HG03565 (cell line): ENCODE measurements around the gene PSME4.
A peak's percentile ranks its signal among the peaks of the same experiment; 100 is the strongest.

Experiments
- ATAC-seq: cut with Tn5 transposase; IDR thresholded peaks from one replicate; pipeline ENCODE4 v1.9.1; 2021; ENCODE audit warnings: mild to moderate bottlenecking, moderate library complexity; ENCODE audit not compliant: unreplicated experiment

PSME4 gene

GRCh38 chr2:53901192-53901591 is 69.6 kb downstream of the PSME4 start:
- no peak for ATAC-seq

DNA sequence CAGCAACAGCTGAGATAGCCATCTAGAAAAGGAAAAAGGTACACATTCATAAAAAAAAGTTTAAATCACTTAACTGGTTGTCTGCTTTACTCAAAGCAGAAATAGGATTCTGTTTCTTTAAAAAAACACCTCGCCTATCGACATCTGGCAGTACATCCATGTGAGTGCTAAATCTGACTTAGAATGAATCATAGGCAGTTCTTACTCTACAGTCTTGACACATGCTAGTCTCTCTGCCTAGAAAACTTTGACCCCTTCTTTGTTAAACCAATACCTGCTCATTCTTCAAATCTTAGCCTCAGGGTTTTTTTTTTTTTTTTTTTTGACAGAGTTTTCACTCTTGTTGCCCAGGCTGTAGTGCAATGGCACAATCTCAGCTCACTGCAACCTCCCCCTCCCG is 73.9 kb downstream of the PSME4 start:
- no peak for ATAC-seq

DNA sequence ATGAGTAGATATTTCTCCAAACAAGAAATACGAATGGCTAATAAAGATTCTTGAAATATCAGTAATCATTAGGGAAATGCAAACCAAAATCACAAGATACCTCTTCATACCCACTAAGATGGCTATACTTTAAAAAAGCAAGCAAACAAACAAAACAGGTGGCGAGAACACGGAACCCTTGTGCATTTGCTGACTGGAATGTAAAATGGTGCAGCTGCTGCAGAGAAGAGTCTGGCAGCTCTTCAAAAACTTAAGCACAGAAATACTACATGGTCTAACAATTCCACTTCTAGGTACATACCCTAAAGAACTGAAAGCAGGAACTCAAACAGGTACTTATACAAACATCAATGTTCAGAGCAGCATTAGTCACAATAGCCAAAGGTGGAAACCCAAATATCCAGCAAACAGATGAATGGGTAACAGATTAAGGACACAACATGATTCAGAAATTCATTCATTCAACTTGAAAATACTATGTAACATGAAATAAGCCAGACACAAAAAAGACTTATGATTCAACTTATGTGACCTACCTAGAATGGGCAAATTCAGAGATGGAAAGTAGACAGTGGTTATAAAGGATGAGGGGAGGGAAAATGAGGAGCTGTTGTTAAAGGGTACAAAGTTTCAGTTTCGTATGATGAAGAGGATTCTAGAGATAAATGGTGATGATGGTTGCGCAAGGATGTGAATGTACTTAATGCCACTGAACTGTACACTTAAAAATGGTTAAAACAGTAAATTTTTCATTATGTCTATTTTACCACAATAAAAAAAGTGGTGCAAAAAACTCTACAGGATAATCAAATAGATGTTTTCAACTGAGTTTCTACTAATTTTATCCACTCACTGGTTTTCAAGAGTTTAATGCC is 84.2 kb downstream of the PSME4 start:
- no peak for ATAC-seq

- no peak for ATAC-seq
These were observed 85.9 kb downstream of the PSME4 start for GRCh38 chr2:53884883-53885282.

- no peak for ATAC-seq
These were observed 88.8 kb downstream of the PSME4 start for GRCh38 chr2:53881986-53882385.

DNA sequence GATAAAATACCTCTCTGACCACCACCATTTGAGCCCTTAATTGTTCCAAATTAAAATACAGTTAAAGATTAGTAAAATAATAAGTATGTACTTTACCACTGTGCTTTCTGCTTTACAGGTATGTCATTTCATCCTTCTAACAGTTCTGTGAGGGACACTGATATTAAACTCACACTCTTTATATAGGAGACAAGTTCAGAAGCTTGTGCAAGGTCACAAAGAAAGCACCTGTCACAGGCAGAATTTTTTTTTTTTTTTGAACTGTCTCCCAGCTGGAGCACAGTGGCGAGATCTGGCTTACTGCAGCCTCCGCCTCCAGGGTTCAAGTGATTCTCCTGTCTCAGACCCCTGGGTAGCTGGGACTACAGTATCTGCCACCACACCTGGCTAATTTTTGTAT is 89.4 kb downstream of the PSME4 start:
- ATAC-seq: no peak

DNA sequence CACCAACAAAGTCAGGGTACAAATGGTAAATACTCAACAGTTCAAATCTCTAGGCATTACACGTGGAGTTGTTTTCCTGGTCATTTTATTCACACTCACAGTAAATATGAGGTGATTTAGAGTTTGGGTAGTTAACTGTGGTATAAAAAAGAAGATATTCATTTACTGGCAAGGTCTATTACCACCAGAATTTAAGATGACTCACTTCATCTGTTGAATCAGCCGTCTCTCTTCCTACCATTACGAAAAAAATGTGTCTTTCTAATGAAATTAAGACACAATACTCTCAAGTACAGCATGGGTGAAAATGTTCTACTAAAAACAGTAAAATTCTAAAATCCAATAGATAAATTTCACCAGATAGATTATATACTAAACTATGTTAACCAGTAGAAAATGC is 90.0 kb downstream of the PSME4 start:
- ATAC-seq: no peak

DNA sequence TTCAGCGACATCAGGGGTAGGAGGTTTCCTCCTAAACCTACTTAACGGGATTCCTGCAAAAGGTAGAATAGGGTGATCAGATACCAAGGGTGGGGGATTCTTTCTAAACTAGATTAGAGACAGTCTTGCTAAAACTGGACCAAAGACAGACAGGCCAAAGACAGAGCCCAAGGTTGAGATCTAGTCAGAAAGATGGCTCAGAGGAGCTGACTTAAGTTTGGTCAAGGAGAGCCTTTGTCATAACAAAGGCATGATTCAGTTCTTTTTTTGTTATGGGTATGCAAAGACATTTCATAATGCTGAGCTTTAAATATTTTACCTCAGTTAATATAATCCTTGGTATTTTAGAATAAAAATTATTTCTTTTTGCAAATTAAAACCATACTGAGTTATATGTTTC is 93.2 kb downstream of the PSME4 start:
- ATAC-seq: no peak

- no peak for ATAC-seq
These were observed 93.7 kb downstream of the PSME4 start for GRCh38 chr2:53877112-53877511.

DNA sequence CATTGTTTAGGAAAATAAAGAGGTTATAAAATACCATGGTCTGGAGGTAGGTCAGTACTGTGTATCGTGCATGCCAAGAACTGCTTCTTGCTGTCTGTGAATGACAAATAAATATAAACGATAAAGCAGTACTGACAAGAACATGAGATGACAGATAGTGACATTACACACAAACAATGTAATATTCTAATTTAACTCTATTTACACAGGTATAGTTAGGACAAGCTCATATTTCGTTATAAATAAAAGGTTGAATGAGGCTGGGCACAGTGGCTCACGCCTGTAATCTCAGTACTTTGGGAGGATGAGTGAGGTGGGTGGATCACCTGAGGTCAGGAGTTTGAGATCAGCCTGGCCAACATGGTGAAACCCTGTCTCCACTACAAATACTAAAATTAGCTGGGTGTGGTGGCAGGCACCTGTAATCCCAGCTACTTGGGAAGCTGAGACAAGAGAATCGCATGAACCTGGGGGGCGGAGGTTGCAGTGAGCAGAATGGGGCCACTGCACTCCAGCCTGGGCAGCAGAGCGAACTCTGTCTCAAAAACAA is 96.3 kb downstream of the PSME4 start:
- no peak for ATAC-seq

- ATAC-seq: no peak
These were observed 103.0 kb downstream of the PSME4 start for GRCh38 chr2:53867773-53868172.

GRCh38 chr2:53867169-53867568 is 103.6 kb downstream of the PSME4 start:
- ATAC-seq: no peak

DNA sequence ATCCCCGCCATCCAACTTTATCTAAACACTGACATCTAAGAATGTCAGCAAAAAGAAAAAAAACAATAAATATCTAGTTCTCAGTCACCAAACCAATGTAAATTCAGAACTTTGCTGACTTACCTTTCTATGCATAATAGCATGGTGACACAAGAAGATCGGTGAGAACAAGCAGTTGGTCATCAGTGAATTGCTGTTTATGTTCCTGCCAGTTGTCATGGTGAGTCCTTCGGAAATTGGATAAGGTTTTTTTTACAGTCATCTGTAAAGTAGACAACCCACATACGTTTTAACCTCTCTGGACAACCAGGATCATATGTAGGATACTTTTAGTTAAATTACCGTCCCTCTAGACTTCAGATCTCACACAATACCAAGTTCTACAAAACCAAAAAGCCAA is 104.8 kb downstream of the PSME4 start:
- no peak for ATAC-seq

GRCh38 chr2:53865264-53865663 is 105.5 kb downstream of the PSME4 start:
- no peak for ATAC-seq

DNA sequence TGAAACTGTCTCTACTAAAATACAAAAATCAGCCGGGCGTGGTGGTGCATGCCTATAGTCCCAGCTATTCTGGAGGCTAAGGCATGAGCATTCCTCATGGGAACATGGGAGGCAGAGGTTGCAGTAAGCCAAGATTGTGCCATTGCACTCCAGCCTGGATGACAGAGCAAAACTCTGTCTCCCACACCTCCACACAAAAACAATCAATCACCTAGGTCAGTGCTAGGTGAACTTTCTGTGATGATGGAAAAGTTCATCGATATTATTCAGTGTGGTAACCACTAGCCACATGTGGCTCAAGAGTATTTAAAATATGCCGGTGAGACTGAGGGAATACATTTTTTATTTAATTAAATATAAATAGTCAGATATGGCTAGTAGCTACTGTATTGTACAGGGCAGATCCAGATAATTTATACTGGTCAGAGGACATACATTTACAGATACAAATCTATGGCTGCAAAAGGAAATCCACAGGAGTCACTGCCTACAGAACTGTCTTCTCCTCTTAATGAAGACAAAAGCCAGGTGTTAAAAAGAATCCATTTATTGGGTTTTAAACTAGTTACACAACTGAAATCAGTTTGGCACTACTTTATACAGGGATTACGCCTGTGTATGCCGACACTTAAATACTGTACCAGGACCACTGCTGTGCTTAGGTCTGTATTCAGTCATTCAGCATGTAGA is 107.1 kb downstream of the PSME4 start:
- no peak for ATAC-seq

DNA sequence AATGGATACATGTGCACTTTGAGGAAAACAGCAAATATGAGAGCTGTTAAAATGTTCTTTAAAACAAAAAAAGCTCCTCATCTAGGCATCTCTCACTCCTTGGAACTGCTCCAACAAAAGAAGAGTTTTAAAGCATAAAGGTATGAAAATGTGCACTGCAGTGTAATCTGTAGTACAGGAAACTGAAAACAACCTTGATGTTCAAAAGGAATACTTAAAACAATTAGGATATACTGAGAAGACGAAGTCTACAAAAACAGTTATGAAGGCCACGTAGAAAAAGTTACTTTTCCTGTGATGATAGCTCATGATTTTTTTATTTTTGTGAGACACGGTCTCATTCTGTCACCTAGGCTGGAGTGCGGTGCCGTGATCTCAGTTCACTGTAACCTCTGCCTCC is 109.0 kb downstream of the PSME4 start:
- no peak for ATAC-seq

DNA sequence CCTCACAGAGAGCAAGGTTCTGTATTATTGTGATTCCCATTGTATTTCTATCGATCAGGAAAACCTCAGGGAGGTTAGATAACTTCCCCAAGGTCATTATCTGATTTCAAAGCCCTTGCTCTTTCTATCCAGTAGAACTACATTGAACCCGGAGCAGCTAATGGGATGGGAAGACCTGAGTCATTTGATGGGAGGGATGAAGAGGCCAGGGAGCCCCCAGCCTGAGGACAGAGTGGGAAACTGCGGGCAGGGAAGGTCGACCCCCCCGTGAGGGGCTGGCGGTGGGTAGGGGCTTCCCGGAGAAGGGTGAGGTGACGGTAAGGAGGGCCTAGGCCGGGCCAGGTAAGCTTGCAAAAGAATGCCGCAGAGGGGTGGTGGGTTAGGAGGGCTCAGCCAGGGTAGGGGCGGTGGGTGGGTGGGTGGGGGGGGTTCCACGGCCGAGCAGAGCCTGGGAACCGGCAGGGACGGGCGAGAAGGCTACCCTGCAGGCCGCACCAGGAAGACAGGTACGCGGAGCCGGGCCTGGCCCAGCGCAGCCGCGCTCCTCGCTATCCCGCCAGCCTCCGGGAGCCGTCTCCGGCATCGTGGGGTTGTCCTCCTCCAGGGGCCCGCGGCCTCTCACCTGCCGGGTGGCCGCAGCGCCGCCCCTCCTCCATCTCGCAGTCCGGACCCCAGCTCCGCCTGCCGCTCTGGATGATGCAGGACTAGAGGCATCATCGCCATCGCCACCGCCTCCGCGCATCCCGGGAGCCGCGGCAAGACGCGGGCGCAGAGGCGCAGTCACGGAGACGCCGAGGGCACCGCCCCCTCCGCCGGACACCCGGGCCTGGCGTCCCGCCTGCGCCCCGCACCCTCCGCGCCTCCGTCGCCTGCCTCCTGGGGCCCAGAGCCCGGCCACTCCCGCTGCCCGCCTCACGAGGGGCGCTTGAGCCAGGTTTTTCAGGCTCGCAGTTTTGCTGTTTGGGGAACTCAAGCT is 111.3 kb downstream of the PSME4 start, which contains the start of gene GPR75:
GPR75 (minus strand) TSS at position 762 of the 976 bp plus-strand sequence. CDS start 5,211 bp downstream, outside the sequence.
- ATAC-seq: no peak

DNA sequence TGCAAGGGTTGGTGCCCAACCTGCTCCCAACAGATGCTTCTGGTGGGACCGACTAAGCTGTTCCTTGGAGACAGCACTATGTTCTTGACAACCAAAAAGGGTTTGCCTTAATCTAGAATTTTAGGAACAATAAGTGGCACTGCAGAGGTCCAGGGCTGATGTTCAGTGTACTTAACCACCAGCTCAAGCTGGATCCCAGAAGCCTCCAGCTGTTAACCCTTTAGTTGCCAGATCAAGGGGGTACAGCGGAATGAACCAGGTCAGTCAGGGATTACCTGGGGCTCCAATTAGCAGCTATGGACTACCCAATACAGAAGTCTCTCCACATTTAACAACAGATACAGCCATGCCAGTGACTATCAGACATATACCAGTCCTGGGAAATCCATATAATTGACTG is 114.5 kb downstream of the PSME4 start:
- no peak for ATAC-seq

GRCh38 chr2:53854678-53855077 is 116.1 kb downstream of the PSME4 start:
- ATAC-seq: peak; percentile 68

GRCh38 chr2:53852532-53852931 is 118.3 kb downstream of the PSME4 start:
- no peak for ATAC-seq
